Measurements from ENCODE around the gene SPTAN1.

GRCh38 chr9:128554155-128554862, 1.9 kb downstream of the SPTAN1 start:
- TF ChIP-seq CTCF (IDR thresholded peaks at IDR 0.05) = peak in 1 of 4 experiments; percentile 5
- TF ChIP-seq POLR2A (IDR thresholded peaks at IDR 0.05) = peak in 1 of 2 donors; percentile 42
- peak; percentile 89 for TF ChIP-seq POLR2AphosphoS5 (IDR thresholded peaks at IDR 0.05)
- no peak for TF ChIP-seq EP300 (IDR thresholded peaks at IDR 0.05)

All from gastroesophageal sphincter (tissue), 3 donors.